OCI-LY3 (cell line): ENCODE measurements around the gene CAMTA1.

Experiments used
- H2AFZ ChIP-seq: fragments of 200-600, 300-600 bp; shearing (Covaris generic); 2 replicates; pipeline ENCODE4 v1.6.0; 2014; ENCODE audit warnings: antibody characterized with exemption, low read depth, low read length
- H3K27ac ChIP-seq: fragments of 200-600, 300-600 bp; sonication (generic); 2 replicates; pipeline ENCODE4 v1.5.1; 2014; ENCODE audit warnings: mild to moderate bottlenecking, low read length, moderate library complexity, mixed read lengths
- H3K27me3 ChIP-seq: fragments of 200-600, 300-600 bp; sonication (generic); 2 replicates; pipeline ENCODE4 v1.6.1; 2014; ENCODE audit warnings: low read depth, low read length, mixed read lengths
- H3K36me3 ChIP-seq: fragments of 200-600, 300-600 bp; sonication (generic); replicated peaks from 2 replicates; pipeline ENCODE3; 2014; ENCODE audit warnings: low read depth, low read length, mixed read lengths
- H3K4me1 ChIP-seq: fragments of 300-600, 200-600 bp; sonication (generic); 2 replicates; pipeline ENCODE4 v1.6.1; 2014; ENCODE audit warnings: low read length, mixed read lengths
- H3K4me2 ChIP-seq: fragments of 200-600, 300-600 bp; sonication (generic); 2 replicates; pipeline ENCODE4 v1.6.1; 2014; ENCODE audit warnings: low read length, mixed read lengths
- H3K4me3 ChIP-seq: fragments of 300-600, 200-600 bp; sonication (generic); 2 replicates; pipeline ENCODE4 v1.5.1; 2014; ENCODE audit warnings: antibody characterized with exemption, mild to moderate bottlenecking, low read length, moderate library complexity
- H3K79me2 ChIP-seq: fragments of 300-600, 200-600 bp; shearing (Covaris generic); 2 replicates; pipeline ENCODE4 v1.6.1; 2014; ENCODE audit warnings: mild to moderate bottlenecking, low read length, mixed read lengths
- H3K9ac ChIP-seq: fragments of 300-600, 200-600 bp; shearing (Covaris generic); 2 replicates; pipeline ENCODE4 v1.6.0; 2014; ENCODE audit warnings: mild to moderate bottlenecking, low read length, moderate library complexity
- H3K9me3 ChIP-seq: fragments of 200-600, 300-600 bp; shearing (Covaris generic); 2 replicates; pipeline ENCODE4 v1.6.1; 2014; ENCODE audit warnings: low read length, mixed read lengths; ENCODE audit not compliant: insufficient read depth
- H4K20me1 ChIP-seq: fragments of 200-600, 300-600 bp; sonication (generic); 2 replicates; pipeline ENCODE4 v1.6.1; 2016; ENCODE audit warnings: low read length, mixed read lengths; ENCODE audit not compliant: insufficient read depth
- EZH2phosphoT487 ChIP-seq: fragments of 200-600 bp; shearing (Covaris generic); IDR thresholded peaks from 2 replicates; pipeline ENCODE4 v1.6.1; 2018; ENCODE audit warnings: antibody characterized with exemption, mixed run types, low read depth
- TF ChIP-seq, protein P1 (sequence below): fragments of 200-600, 300-600 bp; sonication (generic); IDR thresholded peaks from 2 replicates; pipeline ENCODE4 v1.5.1; 2014; ENCODE audit warnings: antibody characterized with exemption, low read length, low read depth

The CAMTA1 gene

DNA sequence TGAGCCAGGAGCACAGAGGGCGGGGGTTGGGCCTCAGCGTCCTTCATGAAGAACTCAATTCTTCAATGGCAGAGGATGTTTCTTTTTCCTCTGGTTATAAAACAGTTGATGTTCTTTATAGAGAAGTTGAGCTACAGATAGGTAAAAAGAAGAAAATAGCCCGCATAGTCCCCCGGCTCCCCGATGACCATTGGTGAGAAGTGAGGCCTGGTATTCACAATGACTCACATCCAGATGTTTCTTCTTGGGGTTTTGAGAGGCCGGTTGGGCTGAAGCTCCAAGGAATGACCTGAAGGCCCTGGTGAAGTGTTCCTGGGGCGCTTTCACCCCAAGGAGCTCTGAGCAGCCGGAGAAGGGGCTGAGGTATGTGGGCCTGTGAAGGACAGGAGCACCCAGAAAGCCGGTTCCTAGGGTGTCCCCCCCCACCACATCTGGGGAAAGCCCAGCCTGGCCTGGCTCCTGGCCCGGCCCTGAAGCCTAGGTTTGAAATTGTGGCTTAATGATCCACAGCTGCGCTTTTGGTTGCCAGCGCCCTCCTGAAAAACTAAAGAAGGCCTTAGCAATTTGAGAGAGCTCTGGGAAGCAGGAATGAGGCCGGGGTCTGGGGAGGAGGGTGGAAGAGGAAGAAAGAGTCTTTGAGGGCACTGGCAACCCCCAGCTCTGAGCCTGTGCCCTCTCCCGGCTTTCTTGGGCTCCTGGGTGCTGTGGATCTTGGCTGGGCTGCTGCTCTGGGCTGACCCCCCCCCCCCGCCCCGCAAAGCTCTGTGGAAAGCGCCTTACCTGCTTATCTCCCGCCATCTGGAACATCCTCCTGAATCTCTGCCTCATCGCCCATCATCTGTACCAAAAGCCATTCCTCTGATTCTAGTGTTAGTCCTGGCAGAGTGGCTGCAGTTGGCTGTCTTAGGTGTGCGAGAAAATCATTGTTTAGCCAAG, 444.7 kb downstream of the CAMTA1 start:
- no peak overlapping the region for H2AFZ ChIP-seq
- H3K36me3 ChIP-seq: no peaks in the 10 kb centered on the region
- H3K4me3 ChIP-seq: no peak overlapping the region
- no peaks in the 10 kb centered on the region for H4K20me1 ChIP-seq
- no peaks in the 10 kb centered on the region for H3K27me3 ChIP-seq
- no peak overlapping the region for H3K9ac ChIP-seq
- H3K27ac ChIP-seq: no peak overlapping the region
- H3K79me2 ChIP-seq: no peaks in the 10 kb centered on the region
- no peaks in the 10 kb centered on the region for H3K9me3 ChIP-seq
- no peak overlapping the region for H3K4me2 ChIP-seq
- TF ChIP-seq, protein P1, sequence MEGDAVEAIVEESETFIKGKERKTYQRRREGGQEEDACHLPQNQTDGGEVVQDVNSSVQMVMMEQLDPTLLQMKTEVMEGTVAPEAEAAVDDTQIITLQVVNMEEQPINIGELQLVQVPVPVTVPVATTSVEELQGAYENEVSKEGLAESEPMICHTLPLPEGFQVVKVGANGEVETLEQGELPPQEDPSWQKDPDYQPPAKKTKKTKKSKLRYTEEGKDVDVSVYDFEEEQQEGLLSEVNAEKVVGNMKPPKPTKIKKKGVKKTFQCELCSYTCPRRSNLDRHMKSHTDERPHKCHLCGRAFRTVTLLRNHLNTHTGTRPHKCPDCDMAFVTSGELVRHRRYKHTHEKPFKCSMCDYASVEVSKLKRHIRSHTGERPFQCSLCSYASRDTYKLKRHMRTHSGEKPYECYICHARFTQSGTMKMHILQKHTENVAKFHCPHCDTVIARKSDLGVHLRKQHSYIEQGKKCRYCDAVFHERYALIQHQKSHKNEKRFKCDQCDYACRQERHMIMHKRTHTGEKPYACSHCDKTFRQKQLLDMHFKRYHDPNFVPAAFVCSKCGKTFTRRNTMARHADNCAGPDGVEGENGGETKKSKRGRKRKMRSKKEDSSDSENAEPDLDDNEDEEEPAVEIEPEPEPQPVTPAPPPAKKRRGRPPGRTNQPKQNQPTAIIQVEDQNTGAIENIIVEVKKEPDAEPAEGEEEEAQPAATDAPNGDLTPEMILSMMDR: no peak
- no peak for TF ChIP-seq EZH2phosphoT487
- H3K4me1 ChIP-seq: peaks cover 11% of the 10 kb centered on the region

DNA sequence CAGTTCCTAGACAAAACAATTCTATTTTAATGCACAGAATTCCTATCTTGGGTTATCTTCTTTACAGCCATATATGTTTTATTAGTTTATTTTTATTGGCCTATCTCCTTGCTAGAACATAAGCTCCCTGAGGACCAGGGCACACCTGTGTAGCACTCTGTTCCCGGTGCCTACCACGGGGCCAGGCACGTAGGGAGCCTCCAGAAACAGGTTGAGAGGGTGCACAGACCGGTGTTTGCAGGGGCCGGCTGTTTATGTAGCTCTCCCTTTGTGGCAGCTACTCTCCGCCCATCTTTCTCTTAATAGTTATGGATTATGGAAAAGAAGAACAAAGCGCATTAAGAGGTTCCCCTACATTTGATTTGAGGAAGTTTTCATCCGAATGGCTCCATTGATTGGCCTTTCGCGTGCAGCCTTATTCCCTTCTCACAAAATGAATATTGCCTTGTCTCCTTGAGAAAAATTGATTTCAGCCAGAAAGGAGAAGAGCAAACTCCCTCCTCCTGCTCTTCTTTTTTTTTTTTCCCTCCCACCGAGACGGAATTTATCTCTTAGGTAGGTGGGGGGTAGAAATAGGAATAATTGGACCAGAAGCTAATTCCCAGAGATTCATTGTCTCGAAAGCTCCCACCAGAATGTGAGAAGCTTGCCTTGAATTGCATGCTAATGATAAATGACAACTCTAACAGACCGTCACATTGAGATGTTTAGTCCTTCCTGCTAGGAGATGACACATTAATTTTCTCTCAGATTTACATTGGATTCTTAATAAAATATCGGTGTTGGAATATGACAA, 447.4 kb downstream of the CAMTA1 start:
- Histone ChIP-seq H3K9me3 (no peaks in the 10 kb centered on the region), H3K27me3 (no peaks in the 10 kb centered on the region), H4K20me1 (no peaks in the 10 kb centered on the region)

DNA sequence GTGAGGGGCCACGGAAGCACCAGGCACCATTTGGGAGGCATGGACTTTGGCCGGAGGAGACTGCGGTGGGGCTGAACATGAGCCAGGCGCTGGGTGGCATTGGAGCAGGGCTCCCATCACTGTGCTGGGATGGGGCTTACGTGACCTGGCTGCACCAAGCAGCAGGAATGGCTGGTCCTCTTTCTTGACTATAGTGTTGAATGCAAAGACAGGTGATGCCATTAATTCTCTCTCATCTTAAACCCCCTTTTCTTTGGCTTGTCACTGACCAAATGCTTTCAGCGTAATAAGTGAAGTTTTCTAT, 447.9 kb downstream of the CAMTA1 start:
- no peaks in the 10 kb centered on the region for H4K20me1 ChIP-seq
- H2AFZ ChIP-seq: no peak overlapping the region
- H3K9me3 ChIP-seq: no peaks in the 10 kb centered on the region
- no peak overlapping the region for H3K4me2 ChIP-seq
- TF ChIP-seq EZH2phosphoT487: no peak
- peaks cover 27% of the 10 kb centered on the region for H3K4me1 ChIP-seq
- H3K27ac ChIP-seq: no peak overlapping the region
- H3K79me2 ChIP-seq: no peaks in the 10 kb centered on the region
- no peaks in the 10 kb centered on the region for H3K36me3 ChIP-seq
- no peak overlapping the region for H3K9ac ChIP-seq
- no peaks in the 10 kb centered on the region for H3K27me3 ChIP-seq
- no peak overlapping the region for H3K4me3 ChIP-seq

More for the DNA sequence above, 447.4 kb downstream of the CAMTA1 start:
- no peaks in the 10 kb centered on the region for H3K36me3 ChIP-seq
- no peak overlapping the region for H2AFZ ChIP-seq
- H3K4me2 ChIP-seq: no peak overlapping the region
- no peak overlapping the region for H3K9ac ChIP-seq
- H3K4me3 ChIP-seq: no peak overlapping the region
- H3K4me1 ChIP-seq: peaks cover 22% of the 10 kb centered on the region
- no peak for TF ChIP-seq EZH2phosphoT487
- TF ChIP-seq, protein P1: no peak
- H3K79me2 ChIP-seq: no peaks in the 10 kb centered on the region
- H3K27ac ChIP-seq: no peak overlapping the region

DNA sequence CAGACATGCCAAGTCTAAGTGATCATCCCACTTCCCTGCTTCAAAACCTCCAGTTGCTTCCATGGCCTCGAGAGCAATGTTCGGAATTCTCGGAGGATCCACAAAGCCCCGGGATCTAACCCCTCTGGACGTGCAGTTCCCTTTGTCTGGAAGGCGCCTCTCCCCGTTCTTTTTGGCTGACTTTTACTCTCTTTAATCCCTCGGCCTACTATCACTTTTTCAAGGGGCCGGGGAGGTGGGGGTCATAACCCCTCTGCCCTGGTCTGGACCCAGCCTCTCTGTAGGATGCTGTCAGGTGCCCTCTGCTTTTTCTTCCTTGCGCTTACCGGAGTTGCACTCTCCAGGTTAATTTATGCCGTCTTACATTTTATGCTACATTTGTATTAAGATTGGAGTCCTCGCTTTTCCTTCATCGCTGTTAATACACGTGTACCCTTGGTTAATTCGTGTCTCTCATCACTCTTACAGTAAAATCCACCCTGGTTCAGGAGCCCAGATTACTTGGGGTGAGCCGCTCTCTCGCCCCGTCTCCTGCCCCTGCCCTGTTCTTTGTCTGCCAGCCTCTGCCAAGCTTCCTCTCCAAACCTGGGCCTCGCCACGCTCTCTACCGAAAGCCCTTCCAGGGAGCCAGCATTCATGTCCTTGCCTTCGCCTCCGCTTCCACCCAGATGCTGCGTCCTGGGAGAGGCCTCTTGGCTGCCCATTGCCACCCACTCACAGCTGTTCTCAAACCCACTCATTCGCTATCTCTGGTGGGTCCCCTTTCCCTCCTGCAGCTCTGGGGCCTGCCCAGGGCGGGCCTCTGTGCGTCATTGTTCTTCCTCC, 448.6 kb downstream of the CAMTA1 start:
- Histone ChIP-seq H3K79me2 (no peaks in the 10 kb centered on the region), H3K4me3 (no peak overlapping the region), H3K27me3 (no peaks in the 10 kb centered on the region), H2AFZ (no peak overlapping the region), H3K9ac (no peak overlapping the region), H3K9me3 (no peaks in the 10 kb centered on the region), H3K4me1 (peaks cover 34% of the 10 kb centered on the region), H3K27ac (no peak overlapping the region), H3K4me2 (no peak overlapping the region), H3K36me3 (no peaks in the 10 kb centered on the region), H4K20me1 (no peaks in the 10 kb centered on the region)
- TF ChIP-seq EZH2phosphoT487: no peak
- TF ChIP-seq, protein P1: no peak
